GM10266 (cell line): ENCODE data around the gene OR10G7.
A peak's percentile ranks its signal among the peaks of the same experiment; 100 is the strongest.

Experiments
- DNase-seq: peaks from one replicate; pipeline ENCODE4 v3.0.0; 2012; ENCODE audit errors: extremely low spot score
- TF ChIP-seq, protein P1 (sequence below): IDR thresholded peaks from 2 replicates; pipeline ENCODE4 v1.5.1; 2012; ENCODE audit warnings: mild to moderate bottlenecking, low read depth; ENCODE audit not compliant: control insufficient read depth, insufficient read depth; ENCODE audit errors: missing control alignments

OR10G7 gene

DNA sequence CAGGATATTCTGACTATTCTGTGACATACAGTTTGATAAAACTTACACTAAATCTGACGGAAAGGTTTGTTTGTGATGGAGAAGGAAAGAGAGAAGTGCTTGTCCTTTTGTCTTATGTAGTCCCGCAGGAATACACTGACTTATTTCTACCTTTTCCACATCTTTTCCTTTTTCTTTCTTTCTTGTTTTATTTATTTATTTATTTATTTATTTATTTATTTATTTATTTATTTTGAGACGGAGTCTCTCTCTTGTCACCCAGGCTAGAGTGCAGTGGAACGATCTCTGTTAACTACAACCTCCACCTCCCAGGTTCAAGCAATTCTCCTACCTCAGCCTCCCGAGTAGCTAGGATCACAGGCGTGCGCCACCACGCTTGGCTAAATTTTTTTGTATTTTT lies 31.0 kb upstream of the OR10G7 start:
- TF ChIP-seq, protein P1, sequence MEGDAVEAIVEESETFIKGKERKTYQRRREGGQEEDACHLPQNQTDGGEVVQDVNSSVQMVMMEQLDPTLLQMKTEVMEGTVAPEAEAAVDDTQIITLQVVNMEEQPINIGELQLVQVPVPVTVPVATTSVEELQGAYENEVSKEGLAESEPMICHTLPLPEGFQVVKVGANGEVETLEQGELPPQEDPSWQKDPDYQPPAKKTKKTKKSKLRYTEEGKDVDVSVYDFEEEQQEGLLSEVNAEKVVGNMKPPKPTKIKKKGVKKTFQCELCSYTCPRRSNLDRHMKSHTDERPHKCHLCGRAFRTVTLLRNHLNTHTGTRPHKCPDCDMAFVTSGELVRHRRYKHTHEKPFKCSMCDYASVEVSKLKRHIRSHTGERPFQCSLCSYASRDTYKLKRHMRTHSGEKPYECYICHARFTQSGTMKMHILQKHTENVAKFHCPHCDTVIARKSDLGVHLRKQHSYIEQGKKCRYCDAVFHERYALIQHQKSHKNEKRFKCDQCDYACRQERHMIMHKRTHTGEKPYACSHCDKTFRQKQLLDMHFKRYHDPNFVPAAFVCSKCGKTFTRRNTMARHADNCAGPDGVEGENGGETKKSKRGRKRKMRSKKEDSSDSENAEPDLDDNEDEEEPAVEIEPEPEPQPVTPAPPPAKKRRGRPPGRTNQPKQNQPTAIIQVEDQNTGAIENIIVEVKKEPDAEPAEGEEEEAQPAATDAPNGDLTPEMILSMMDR = no peak
- DNase-seq = no peak

GRCh38 chr11:124071623-124071948 lies 30.5 kb upstream of the OR10G7 start:
- no peak for DNase-seq
- TF ChIP-seq, protein P1 = no peak

DNA sequence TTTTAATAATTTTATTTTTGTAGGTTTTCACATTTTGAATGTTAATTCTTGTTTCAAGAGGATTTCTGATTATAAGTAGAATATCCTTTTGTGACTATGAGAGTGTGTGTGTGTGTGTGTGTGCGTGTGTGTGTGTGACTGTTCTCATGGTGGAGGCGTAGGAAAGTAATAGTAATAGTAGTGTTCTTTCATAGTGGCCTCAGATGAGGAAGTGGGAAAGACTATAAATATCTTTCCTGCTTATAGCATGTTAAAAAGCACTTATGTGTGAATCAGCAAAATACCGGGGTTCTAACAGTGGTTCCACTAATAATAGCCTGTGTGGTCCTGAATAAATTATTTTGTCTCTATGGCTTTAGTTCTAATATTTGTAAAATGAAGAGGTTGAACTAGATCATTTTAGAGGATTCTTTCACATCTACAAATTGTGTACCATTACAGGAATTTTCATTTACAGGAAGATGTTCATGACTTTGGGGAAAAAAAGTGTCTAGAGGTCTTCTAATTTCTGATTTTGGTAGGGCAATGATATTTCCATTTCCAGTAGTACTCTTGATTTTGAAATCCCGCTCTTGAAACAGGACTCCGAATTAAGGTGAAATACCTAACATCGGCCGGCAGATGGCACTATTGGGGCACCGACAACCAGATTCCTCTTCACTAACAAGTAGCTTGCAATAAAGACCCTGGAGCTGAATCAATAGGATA lies 29.9 kb upstream of the OR10G7 start:
- TF ChIP-seq, protein P1 = peak; percentile 78
- peak; percentile 64 for DNase-seq

DNA sequence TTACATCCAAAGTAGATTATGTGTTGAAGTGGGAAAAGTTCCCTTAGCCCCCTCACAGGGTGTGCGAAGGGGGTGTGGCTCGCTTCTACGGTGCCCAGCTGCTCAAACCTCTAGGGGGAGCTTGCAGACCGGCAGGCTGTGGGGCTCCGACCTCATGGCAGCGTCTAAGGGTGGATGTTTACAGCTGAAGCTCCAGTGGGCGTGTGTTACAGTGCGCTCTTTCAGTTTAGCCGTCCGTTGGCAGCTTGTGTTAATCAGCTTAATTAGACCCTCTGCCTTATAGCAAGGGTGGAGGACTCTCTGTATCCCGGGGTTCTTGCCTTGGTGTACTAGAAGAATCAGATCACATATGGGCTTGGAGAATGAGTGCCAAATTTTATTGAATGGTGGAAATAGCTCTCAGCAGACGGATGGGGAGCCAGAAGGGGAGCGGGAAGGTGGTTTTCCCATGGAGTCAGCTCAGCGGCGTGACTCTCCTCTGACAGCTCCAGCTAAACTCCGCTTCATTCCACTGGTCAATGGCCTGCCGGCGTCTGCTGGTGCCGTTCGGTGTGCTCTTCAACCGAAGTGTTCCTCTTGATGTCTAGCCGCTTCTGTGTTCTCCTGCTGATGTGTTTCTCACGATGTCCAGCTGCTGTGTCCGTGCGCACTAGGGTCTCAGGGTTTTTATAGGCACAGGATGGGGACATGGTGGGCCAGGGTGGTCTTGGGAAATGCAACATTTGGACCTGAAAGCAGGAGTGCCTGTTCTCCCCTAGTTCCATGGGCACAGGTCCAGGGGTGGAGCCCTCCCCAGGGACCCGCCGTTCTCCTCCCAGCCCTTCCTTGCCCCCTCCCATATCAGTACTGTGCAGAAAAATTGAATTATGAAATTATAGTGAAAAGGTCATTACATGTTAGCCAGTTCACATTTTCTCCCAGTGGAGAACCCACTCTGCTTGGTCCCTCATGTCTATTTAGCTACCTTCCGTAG lies 28.6 kb upstream of the OR10G7 start:
- peak; percentile 28 for DNase-seq
- TF ChIP-seq, protein P1 = peak; percentile 70

DNA sequence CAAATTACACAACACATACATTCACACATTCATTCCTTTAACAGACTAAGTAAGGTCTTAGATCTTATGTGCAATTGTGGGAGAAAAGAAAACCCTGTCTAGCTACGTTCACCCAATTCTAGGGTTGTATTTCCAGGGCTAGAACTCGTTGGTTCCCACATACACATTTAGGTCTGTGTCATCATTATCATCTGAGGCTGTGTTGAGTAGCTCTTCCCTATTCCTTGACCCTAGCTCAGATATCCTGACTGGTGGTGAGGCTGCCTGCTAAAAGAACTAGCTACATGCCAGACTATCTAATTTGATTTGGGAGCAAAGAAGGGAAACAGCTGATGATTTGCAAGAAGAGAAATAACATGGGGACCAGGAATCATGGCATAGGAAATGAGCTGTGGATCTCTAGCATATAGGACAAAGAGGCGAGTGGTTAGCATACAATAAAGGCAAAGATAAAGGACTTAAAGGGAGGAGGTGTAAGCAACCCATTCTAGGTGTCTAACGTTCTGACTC lies 27.5 kb upstream of the OR10G7 start:
- TF ChIP-seq, protein P1 = no peak
- DNase-seq = no peak

DNA sequence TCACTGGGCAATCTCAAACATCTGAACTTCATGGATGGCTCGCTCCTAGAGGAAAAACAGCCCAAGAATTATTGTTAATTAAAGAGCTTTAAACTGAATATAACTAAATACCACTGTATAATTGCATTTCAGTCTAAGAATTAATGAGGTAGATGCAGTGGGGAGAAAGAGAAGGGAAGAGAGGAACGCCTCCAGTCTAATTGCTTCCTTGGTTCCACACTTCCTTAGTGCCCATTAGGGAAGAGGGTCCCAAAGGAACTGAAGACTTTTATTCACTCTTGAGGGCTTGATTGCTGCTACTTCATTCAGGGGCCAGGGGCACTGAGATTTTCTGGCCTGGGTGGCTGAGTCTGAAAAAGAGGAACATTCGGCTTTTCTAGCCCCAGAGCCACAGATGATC lies 11.8 kb upstream of the OR10G7 start:
- TF ChIP-seq, protein P1 = no peak
- DNase-seq = no peak
